OCI-LY3 (cell line): ENCODE results near the gene PIK3AP1.
"Not testable (repeated sequence)": the region's sequence is repeated elsewhere in the genome, so short reads cannot be mapped to it uniquely, and the experiment has no call there.

ENCODE experiments used
- CTCF ChIP-seq: fragments of 200-600, 300-600 bp; sonication (generic); IDR thresholded peaks from 2 replicates; pipeline ENCODE4 v1.5.1; 2014; ENCODE audit warnings: antibody characterized with exemption, low read length, low read depth
- EZH2phosphoT487 ChIP-seq: fragments of 200-600 bp; shearing (Covaris generic); IDR thresholded peaks from 2 replicates; pipeline ENCODE4 v1.6.1; 2018; ENCODE audit warnings: antibody characterized with exemption, mixed run types, low read depth

GRCh38 chr10:96741557-96741956 lies 21.2 kb upstream of the PIK3AP1 start:
- not testable (repeated sequence) for TF ChIP-seq CTCF, EZH2phosphoT487
